PC-3 (cell line): ENCODE data around the gene ANGPT4. TPM values are rescaled to one million over a fixed set of nuclear protein-coding genes. Genes with fewer than 3 reads are reported as not detected.

Experiments used
- ATAC-seq: fragments of 200-7000 bp; cut with Tn5 transposase; 2 replicates; pipeline ENCODE4 v1.9.1; 2020; ENCODE audit warnings: mild to moderate bottlenecking, moderate library complexity
- BruUV-seq: library from RNA; stranded (reverse); fragments of 400-500 nt; replicated peaks from 2 replicates; lab custom pipeline; 2021; lab: Mats Ljungman, UMichigan
- CTCF ChIA-PET: fragments of 300-600 bp; sonication (Branson Sonifier 250); formaldehyde crosslinking; loops from one replicate; lab custom pipeline; 2022; ENCODE audit warnings: antibody characterized with exemption; lab: Charles Lee
- POLR2A ChIA-PET: fragments of 300-600 bp; sonication (Branson Sonifier 250); formaldehyde crosslinking; loops from one replicate; lab custom pipeline; 2022; ENCODE audit warnings: antibody characterized with exemption; ENCODE audit not compliant: unreplicated experiment; lab: Charles Lee
- DNase-seq: peaks from one replicate; pipeline ENCODE4 v3.0.0-alpha.2; 2015
- H2AFZ ChIP-seq: fragments of 300-600 bp; sonication (generic); 2 replicates; pipeline ENCODE4 v1.6.0; 2016; ENCODE audit warnings: antibody characterized with exemption, low read length
- H3F3A ChIP-seq: fragments of 300-600 bp; sonication (generic); one replicate; pipeline ENCODE4 v1.6.0; 2017; ENCODE audit warnings: antibody characterized with exemption, low read length, control low read depth, mild to moderate bottlenecking; ENCODE audit not compliant: unreplicated experiment
- H3K27ac ChIP-seq: fragments of 300-600 bp; sonication (generic); 2 replicates; pipeline ENCODE4 v1.5.1; 2016; ENCODE audit warnings: mild to moderate bottlenecking, low read length
- H3K27me3 ChIP-seq: fragments of 300-600 bp; sonication (generic); 2 replicates; pipeline ENCODE4 v1.6.1; 2016; ENCODE audit warnings: low read length, mixed read lengths
- H3K36me3 ChIP-seq: fragments of 300-600 bp; sonication (generic); 2 replicates; pipeline ENCODE4 v1.6.1; 2016; ENCODE audit warnings: low read depth, mixed run types, low read length, mixed read lengths
- H3K4me1 ChIP-seq: fragments of 300-600 bp; sonication (generic); 2 replicates; pipeline ENCODE4 v1.5.1; 2016; ENCODE audit warnings: low read length; ENCODE audit not compliant: insufficient read depth
- H3K4me2 ChIP-seq: fragments of 300-600 bp; sonication (generic); 2 replicates; pipeline ENCODE4 v1.6.0; 2016; ENCODE audit warnings: low read length
- H3K4me3 ChIP-seq: fragments of 300-600 bp; sonication (generic); 2 replicates; pipeline ENCODE4 v1.5.1; 2016; ENCODE audit warnings: mild to moderate bottlenecking, low read length, mixed read lengths
- H3K79me2 ChIP-seq: fragments of 300-600 bp; sonication (generic); 2 replicates; pipeline ENCODE4 v1.6.1; 2017; ENCODE audit warnings: low read length, mixed read lengths
- H3K9ac ChIP-seq: fragments of 300-600 bp; sonication (generic); 2 replicates; pipeline ENCODE4 v1.6.0; 2016; ENCODE audit warnings: mild to moderate bottlenecking, low read length
- H3K9me2 ChIP-seq: fragments of 300-600 bp; sonication (generic); replicated peaks from 2 replicates; pipeline ENCODE4 v1.6.1; 2016; ENCODE audit warnings: mixed run types, low read length, mixed read lengths
- H3K9me3 ChIP-seq: fragments of 300-600 bp; sonication (generic); 2 replicates; pipeline ENCODE4 v1.6.1; 2016; ENCODE audit warnings: low read length, mixed read lengths
- H4K20me1 ChIP-seq: fragments of 300-600 bp; sonication (generic); 2 replicates; pipeline ENCODE4 v1.6.1; 2016; ENCODE audit warnings: low read length, mixed read lengths
- CTCF ChIP-seq: fragments of 300-600 bp; sonication (generic); conservative IDR thresholded peaks from 2 replicates; pipeline ENCODE4 v1.5.1; 2017; ENCODE audit warnings: antibody characterized with exemption, low read depth, mild to moderate bottlenecking, low read length
- EZH2 ChIP-seq: fragments of 300-600 bp; sonication (generic); IDR thresholded peaks from one replicate; pipeline ENCODE4 v1.6.1; 2017; ENCODE audit warnings: antibody characterized with exemption, mild to moderate bottlenecking, low read length; ENCODE audit not compliant: unreplicated experiment
- EZH2phosphoT487 ChIP-seq: fragments of 300-600 bp; sonication (generic); IDR thresholded peaks from 2 replicates; pipeline ENCODE4 v1.6.1; 2018; ENCODE audit warnings: mild to moderate bottlenecking, antibody characterized with exemption, low read length, borderline replicate concordance
- intact Hi-C: fragments of 100-400 bp; cut with micrococcal nuclease; formaldehyde crosslinking; loops from 2 replicates; pipeline ENCODE4 v1.9.0; 2023
- total RNA-seq: library from RNA; depleted of rRNA; stranded (reverse); fragments of >200 nt; gene quantifications from 2 replicates; pipeline ENCODE4 v1.2.3, GENCODE V29; 2014

Gene ANGPT4
- total RNA-seq, 1 experiment from 2014 or later, result not detected

GRCh38 chr20:940926-941325, 24.8 kb upstream of the ANGPT4 start:
- no TSS peak for BruUV-seq
- H3F3A ChIP-seq, result no peaks in the 10 kb centered on the region
- ChIA-PET POLR2A (no interaction called here), CTCF (no interaction called here)
- H3K9ac ChIP-seq, result no peak overlapping the region
- no peaks in the 10 kb centered on the region for H3K36me3 ChIP-seq
- no peaks in the 10 kb centered on the region for H3K79me2 ChIP-seq
- intact Hi-C loops, result no loop called here
- no peak overlapping the region for H3K4me3 ChIP-seq
- H3K4me1 ChIP-seq, result no peaks in the 10 kb centered on the region
- TF ChIP-seq EZH2phosphoT487 (no peak), EZH2 (no peak), CTCF (no peak)
- no peaks in the 10 kb centered on the region for H3K9me2 ChIP-seq
- H4K20me1 ChIP-seq, result no peaks in the 10 kb centered on the region
- no peak overlapping the region for H3K4me2 ChIP-seq
- ATAC-seq (no peak), DNase-seq (no peak)
- H2AFZ ChIP-seq, result no peak overlapping the region
- no peaks in the 10 kb centered on the region for H3K9me3 ChIP-seq
- no peak overlapping the region for H3K27ac ChIP-seq
- H3K27me3 ChIP-seq, result peaks cover 65% of the 10 kb centered on the region

- H3K9me2 ChIP-seq, result no peaks in the 10 kb centered on the region
- no peaks in the 10 kb centered on the region for H3K9me3 ChIP-seq
- intact Hi-C loops, result no loop called here
- no peak overlapping the region for H3K4me2 ChIP-seq
- H3K27ac ChIP-seq, result no peak overlapping the region
- no peaks in the 10 kb centered on the region for H3K4me1 ChIP-seq
- ATAC-seq (no peak), DNase-seq (no peak)
- no TSS peak for BruUV-seq
- peaks cover 53% of the 10 kb centered on the region for H3K27me3 ChIP-seq
- POLR2A ChIA-PET, result no interaction called here
- H4K20me1 ChIP-seq, result no peaks in the 10 kb centered on the region
- CTCF ChIA-PET, result no interaction called here
- H3K79me2 ChIP-seq, result no peaks in the 10 kb centered on the region
- no peak overlapping the region for H2AFZ ChIP-seq
- TF ChIP-seq CTCF (no peak), EZH2 (no peak), EZH2phosphoT487 (no peak)
- H3F3A ChIP-seq, result no peaks in the 10 kb centered on the region
- no peak overlapping the region for H3K9ac ChIP-seq
- no peaks in the 10 kb centered on the region for H3K36me3 ChIP-seq
- no peak overlapping the region for H3K4me3 ChIP-seq
Observed at GRCh38 chr20:939606-940005, 23.5 kb upstream of the ANGPT4 start.

DNA sequence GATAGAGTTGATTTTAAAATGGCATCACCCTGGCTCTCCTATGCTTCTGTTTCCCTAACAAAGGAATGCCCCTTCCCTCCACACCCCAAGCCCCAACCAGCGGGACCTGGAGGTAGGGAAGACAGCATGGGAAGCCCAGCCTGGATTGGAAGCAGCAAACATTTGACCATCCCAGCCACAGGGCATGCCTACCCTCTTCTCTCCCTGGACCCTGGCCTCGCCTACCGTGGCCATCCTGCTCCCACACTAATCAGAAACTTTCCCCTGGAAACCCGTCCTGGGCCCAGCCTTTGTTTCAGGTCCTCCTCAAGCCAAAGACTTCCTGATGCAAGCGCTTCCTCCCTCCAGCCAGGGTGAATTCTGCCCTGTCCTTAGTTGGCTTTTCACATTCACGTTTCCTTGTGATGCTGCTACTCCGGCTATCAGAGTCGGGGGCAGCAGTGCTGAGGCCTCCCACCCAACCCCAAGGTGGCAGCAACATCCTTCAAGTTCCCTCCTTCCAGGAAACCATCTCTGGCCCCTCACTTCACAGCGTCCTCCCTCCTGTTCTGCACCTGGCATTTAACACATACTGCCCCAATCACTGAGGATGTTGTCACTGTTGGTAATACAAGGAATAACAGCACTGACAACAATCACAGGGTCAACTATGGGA, 18.2 kb upstream of the ANGPT4 start:
- H3K4me1 ChIP-seq, result no peaks in the 10 kb centered on the region
- ATAC-seq, result no peak

More for the DNA sequence above, 18.2 kb upstream of the ANGPT4 start:
- no peaks in the 10 kb centered on the region for H3F3A ChIP-seq
- no peak overlapping the region for H2AFZ ChIP-seq
- peaks cover 2% of the 10 kb centered on the region; the same call in 1 of the 2 replicates for H3K36me3 ChIP-seq
- 0 out of 2 replicates have a peak, but pooled peaks cover 7% of the 10 kb centered on the region for H3K27me3 ChIP-seq
- no peak overlapping the region for H3K4me2 ChIP-seq
- peaks cover 17% of the 10 kb centered on the region for H3K9me3 ChIP-seq
- CTCF ChIA-PET, result no interaction called here
- H4K20me1 ChIP-seq, result no peaks in the 10 kb centered on the region
- H3K79me2 ChIP-seq, result no peaks in the 10 kb centered on the region
- TF ChIP-seq EZH2phosphoT487 (no peak), EZH2 (no peak), CTCF (no peak)
- no peaks in the 10 kb centered on the region for H3K9me2 ChIP-seq
- no TSS peak for BruUV-seq
- H3K4me3 ChIP-seq, result no peak overlapping the region
- no peak overlapping the region for H3K9ac ChIP-seq
- DNase-seq, result no peak
- H3K27ac ChIP-seq, result no peak overlapping the region
- intact Hi-C loops, result no loop called here
- POLR2A ChIA-PET, result no interaction called here
